CD4-positive, alpha-beta memory T cell (primary cell): ENCODE data around the gene RFTN2. TPM values are rescaled to one million over a fixed set of nuclear protein-coding genes. Genes with fewer than 3 reads are reported as not detected.

Experiments used
- polyA plus RNA-seq, 2 donors: library from polyadenylated mRNA; unstranded; fragments of 300-500 nt; fragmentation: Illumina TruSeq; gene quantifications; one replicate each; pipeline ENCODE4 v1.2.3, GENCODE V29; 2021
- total RNA-seq, 2 experiments: library from RNA; stranded (reverse); gene quantifications; one replicate each; pipeline ENCODE4 v1.2.3, GENCODE V29; 2021

RFTN2 gene
- total and polyA plus RNA-seq, 4 experiments from 2014 or later = 0.37 TPM; not detected in 3

Other genes with a start within 250 kb of the RFTN2 start
- gene SF3B1, start 240.6 kb downstream of the RFTN2 start, total RNA-seq = 100 to 1,000 TPM; 601 to 604 TPM
- gene SF3B1, start 240.6 kb downstream of the RFTN2 start, polyA plus RNA-seq = 100 to 1,000 TPM; 103 to 155 TPM
- 10 to 100 TPM; 31.7 to 33.1 TPM for gene COQ10B, start 222.0 kb downstream of the RFTN2 start, total RNA-seq
- gene COQ10B, start 222.0 kb downstream of the RFTN2 start, polyA plus RNA-seq = 10 to 100 TPM; 44.9 to 88.1 TPM
- gene HSPD1, start 175.7 kb downstream of the RFTN2 start, total RNA-seq = 100 to 1,000 TPM; 129 to 132 TPM
- 100 to 1,000 TPM; 111 to 116 TPM for gene HSPD1, start 175.7 kb downstream of the RFTN2 start, polyA plus RNA-seq
- gene HSPE1, start 175.2 kb downstream of the RFTN2 start, total RNA-seq = 10 to 100 TPM; 52.4 to 65.1 TPM
- gene HSPE1, start 175.2 kb downstream of the RFTN2 start, polyA plus RNA-seq = 100 to 1,000 TPM; 134 to 145 TPM
- 10 to 100 TPM; 20.2 to 21.8 TPM for gene MOB4, start 159.5 kb downstream of the RFTN2 start, total RNA-seq
- 10 to 100 TPM; 30.0 to 50.6 TPM for gene MOB4, start 159.5 kb downstream of the RFTN2 start, polyA plus RNA-seq
- gene MARS2, start 29.8 kb upstream of the RFTN2 start, total RNA-seq = 10 to 100 TPM; 12.1 to 12.3 TPM
- gene MARS2, start 29.8 kb upstream of the RFTN2 start, polyA plus RNA-seq = 10 to 100 TPM in 1 of 2 donors, 1 to 10 TPM in 1; 8.6 to 10.1 TPM
- gene BOLL, start 109.7 kb upstream of the RFTN2 start, total RNA-seq = not detected
- not detected for gene BOLL, start 109.7 kb upstream of the RFTN2 start, polyA plus RNA-seq
- gene PLCL1, start 129.0 kb upstream of the RFTN2 start, total RNA-seq = 10 to 100 TPM; 16.9 to 17.6 TPM
- gene PLCL1, start 129.0 kb upstream of the RFTN2 start, polyA plus RNA-seq = 1 to 10 TPM; 5.5 to 8.0 TPM